NCI-H748 (cell line): ENCODE measurements around the gene SKA1.
"Not testable (repeated sequence)": the region's sequence is repeated elsewhere in the genome, so short reads cannot be mapped to it uniquely, and the experiment has no call there.

Source experiments
- DNase-seq: peaks from one replicate; lab custom pipeline; 2025; ENCODE audit not compliant: unreplicated experiment; lab: John Stamatoyannopoulos, UW

The SKA1 gene

DNA sequence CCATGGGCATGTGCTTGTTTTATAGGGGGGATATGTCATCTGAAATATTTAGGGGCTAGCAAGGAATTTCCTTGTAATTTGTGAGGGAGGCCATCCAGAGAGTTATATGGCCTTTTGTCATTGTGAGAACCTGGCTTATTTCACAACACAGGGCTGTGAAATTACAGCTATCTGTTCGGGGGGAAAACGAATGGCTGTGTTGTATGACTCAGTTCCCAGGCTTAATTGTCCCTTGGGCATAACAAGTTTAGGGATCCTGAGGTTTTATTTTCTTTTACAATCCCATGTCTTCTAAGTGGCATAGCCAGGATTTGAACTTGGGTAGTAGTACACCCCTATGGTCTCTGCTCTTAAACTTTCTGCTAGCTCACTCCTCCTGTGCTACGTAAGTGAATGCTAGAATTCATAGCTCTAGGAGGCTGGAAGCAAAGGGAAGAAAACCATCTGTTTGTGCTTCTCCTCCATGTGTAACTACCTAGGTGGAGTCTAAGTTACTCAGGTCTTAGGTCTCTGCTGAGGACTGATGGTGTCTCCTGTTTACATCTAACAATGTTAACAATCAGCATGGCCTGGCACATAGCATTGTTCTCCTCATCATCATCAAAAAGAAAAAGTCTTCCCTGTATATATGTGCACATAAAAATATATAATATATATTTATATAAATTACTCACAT is 53.8 kb downstream of the SKA1 start:
- DNase-seq: no peak

DNA sequence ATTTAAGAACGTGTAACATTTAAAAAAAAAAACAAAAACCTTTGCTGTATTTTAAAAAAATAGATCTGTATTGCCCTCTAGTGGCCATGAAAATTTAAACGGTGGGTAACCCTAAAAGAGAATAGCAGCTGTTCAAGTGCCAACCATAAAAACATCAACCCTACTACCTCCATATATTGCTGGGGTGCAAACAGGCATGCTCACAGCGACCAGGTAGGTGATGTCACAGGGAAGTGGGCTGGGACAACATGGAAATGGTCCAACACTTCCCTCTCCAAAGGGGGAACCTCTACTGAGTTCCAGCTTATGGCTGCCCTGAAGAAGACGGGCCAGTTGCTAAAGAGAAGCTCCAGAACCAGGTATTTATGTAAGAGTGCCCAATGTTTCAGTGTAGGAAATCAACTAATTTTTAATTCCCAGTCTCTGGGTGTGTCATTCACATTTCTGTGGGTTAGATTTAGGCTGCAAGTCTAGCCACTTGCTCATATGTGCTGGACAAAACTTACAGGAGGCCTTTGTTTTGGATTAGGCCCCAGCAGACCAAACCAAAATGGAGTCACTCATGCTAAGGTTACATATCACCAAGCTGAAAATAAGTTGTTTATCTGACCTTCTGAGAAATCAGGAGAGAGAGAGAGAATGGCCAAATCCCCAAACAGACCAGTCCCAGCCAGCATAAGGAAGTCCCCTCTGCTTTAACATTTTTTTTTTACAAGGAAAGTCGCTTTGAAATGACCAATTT is 54.5 kb downstream of the SKA1 start:
- DNase-seq: peak; percentile 56

- DNase-seq: no peak
These were observed 58.1 kb downstream of the SKA1 start for GRCh38 chr18:50432915-50433314.

- DNase-seq: not testable (repeated sequence)
These were observed 61.9 kb downstream of the SKA1 start for GRCh38 chr18:50436742-50437141.

DNA sequence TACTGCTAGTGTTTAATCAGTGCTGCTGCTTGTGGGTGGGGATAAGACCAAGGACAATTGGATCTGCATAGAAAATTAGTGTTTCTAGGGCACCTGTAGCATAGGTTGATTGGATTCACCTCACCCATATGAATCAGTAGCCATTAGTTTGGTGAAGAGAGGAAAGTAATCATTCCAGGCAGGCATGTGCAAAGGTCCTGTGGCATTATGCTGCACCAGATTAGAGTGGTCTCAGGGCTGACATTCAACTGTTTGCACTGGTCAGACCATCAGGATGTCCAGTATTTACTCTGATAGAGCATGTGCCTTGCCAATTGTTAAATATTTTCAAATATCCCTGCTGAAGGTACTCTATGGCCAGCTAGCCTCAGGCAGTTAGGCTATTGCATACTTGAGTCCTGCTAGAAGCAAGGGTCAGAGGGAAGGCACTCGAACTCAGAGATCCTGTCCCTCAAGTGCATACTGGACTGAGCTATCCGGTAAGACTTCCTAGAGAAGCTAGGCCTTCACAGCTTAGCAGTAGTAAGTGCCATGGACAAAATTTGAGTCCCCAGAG is 64.7 kb downstream of the SKA1 start:
- DNase-seq: no peak

- no peak for DNase-seq
These were observed 66.2 kb downstream of the SKA1 start for GRCh38 chr18:50441016-50441415.

GRCh38 chr18:50441501-50441900 is 66.7 kb downstream of the SKA1 start:
- peak; percentile 75 for DNase-seq
